HL-60 (cell line): ENCODE measurements around the gene RAPGEF2.

Source experiments
- DNase-seq, 2 experiments: peaks; one replicate each; pipeline ENCODE4 v3.0.0-alpha.2; 2010 to 2020; ENCODE audit warnings: low read depth in 1 of 2, low spot score in 1 of 2
- H3K27ac ChIP-seq: fragments of 250-450 bp; sonication (Bioruptor Pico); replicated peaks from 2 replicates; pipeline ENCODE4 v1.5.1; 2020; ENCODE audit warnings: mild to moderate bottlenecking, moderate library complexity
- H3K27me3 ChIP-seq: fragments of 250-450 bp; sonication (Bioruptor Pico); 2 replicates; pipeline ENCODE4 v1.5.1; 2021; ENCODE audit warnings: mild to moderate bottlenecking, moderate library complexity; ENCODE audit not compliant: insufficient read depth, poor library complexity, severe bottlenecking
- H3K4me3 ChIP-seq: replicated peaks from 2 replicates; pipeline ENCODE4 v1.5.1; 2011; ENCODE audit warnings: mild to moderate bottlenecking, control low read depth, low read length; ENCODE audit not compliant: insufficient read depth
- GABPA ChIP-seq: IDR thresholded peaks from 2 replicates; pipeline ENCODE4 v1.6.1; 2012; ENCODE audit warnings: low read depth
- POLR2AphosphoS5 ChIP-seq: IDR thresholded peaks from 2 replicates; pipeline ENCODE4 v1.6.1; 2012; ENCODE audit warnings: low read depth
- SPI1 ChIP-seq: IDR thresholded peaks from 2 replicates; pipeline ENCODE4 v1.6.1; 2012; ENCODE audit warnings: low read depth, mild to moderate bottlenecking, borderline replicate concordance
- TF ChIP-seq, protein P1 (sequence below): IDR thresholded peaks from one replicate; pipeline ENCODE4 v1.5.1; 2011; ENCODE audit warnings: low read length, control low read depth, inconsistent platforms; ENCODE audit not compliant: insufficient read depth
- TF ChIP-seq, protein P2 (sequence below): IDR thresholded peaks from 2 replicates; pipeline ENCODE4 v1.6.1; 2012; ENCODE audit warnings: low read depth; ENCODE audit not compliant: insufficient replicate concordance

Gene RAPGEF2

DNA sequence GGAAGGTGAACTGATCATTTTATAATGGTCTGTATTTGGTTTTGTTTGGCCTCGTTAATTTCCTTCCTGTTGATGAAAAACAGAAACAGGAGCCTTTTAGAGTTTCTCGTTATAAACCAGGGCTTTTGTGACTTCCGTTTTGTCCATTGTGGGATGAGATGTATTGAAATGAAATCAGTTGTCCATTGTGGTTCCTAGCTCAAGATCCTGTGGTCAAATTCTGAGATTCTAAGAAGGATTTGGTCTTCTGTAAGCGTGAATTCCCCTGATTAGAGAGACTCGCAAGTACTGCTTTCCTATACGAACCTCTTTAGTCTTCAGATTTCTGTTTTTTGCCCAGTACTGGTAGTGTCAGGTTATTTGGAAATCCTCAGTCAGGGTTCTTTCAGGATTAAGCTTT is 101.7 kb downstream of the RAPGEF2 start:
- Histone ChIP-seq H3K27me3 (no peaks in the 10 kb centered on the region), H3K27ac (no peak overlapping the region), H3K4me3 (no peak overlapping the region)
- DNase-seq = no peak
- TF ChIP-seq SPI1 = no peak
- no peak for TF ChIP-seq GABPA
- TF ChIP-seq, protein P1, sequence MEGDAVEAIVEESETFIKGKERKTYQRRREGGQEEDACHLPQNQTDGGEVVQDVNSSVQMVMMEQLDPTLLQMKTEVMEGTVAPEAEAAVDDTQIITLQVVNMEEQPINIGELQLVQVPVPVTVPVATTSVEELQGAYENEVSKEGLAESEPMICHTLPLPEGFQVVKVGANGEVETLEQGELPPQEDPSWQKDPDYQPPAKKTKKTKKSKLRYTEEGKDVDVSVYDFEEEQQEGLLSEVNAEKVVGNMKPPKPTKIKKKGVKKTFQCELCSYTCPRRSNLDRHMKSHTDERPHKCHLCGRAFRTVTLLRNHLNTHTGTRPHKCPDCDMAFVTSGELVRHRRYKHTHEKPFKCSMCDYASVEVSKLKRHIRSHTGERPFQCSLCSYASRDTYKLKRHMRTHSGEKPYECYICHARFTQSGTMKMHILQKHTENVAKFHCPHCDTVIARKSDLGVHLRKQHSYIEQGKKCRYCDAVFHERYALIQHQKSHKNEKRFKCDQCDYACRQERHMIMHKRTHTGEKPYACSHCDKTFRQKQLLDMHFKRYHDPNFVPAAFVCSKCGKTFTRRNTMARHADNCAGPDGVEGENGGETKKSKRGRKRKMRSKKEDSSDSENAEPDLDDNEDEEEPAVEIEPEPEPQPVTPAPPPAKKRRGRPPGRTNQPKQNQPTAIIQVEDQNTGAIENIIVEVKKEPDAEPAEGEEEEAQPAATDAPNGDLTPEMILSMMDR = no peak
- TF ChIP-seq, protein P2, sequence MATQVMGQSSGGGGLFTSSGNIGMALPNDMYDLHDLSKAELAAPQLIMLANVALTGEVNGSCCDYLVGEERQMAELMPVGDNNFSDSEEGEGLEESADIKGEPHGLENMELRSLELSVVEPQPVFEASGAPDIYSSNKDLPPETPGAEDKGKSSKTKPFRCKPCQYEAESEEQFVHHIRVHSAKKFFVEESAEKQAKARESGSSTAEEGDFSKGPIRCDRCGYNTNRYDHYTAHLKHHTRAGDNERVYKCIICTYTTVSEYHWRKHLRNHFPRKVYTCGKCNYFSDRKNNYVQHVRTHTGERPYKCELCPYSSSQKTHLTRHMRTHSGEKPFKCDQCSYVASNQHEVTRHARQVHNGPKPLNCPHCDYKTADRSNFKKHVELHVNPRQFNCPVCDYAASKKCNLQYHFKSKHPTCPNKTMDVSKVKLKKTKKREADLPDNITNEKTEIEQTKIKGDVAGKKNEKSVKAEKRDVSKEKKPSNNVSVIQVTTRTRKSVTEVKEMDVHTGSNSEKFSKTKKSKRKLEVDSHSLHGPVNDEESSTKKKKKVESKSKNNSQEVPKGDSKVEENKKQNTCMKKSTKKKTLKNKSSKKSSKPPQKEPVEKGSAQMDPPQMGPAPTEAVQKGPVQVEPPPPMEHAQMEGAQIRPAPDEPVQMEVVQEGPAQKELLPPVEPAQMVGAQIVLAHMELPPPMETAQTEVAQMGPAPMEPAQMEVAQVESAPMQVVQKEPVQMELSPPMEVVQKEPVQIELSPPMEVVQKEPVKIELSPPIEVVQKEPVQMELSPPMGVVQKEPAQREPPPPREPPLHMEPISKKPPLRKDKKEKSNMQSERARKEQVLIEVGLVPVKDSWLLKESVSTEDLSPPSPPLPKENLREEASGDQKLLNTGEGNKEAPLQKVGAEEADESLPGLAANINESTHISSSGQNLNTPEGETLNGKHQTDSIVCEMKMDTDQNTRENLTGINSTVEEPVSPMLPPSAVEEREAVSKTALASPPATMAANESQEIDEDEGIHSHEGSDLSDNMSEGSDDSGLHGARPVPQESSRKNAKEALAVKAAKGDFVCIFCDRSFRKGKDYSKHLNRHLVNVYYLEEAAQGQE = no peak
- TF ChIP-seq POLR2AphosphoS5 = no peak

DNA sequence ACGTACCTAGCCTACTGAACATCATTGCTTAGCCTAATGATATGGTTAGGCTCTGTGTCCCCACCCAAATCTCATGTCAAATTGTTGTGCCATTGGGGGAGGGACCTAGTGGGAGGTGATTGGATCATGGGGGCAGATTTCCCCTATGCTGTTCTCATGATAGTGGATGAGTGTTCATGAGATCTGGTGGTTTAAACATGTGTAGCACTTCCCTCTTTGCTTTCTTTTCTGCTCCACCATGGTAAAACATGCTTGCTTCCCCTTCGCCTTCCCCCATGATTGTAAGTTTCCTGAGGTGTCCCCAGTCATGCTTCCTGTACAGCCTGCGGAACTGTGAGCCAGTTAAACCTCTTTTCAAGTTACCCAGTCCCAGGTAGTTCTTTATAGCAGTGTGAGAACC is 102.6 kb downstream of the RAPGEF2 start:
- no peak for DNase-seq
- Histone ChIP-seq H3K27me3 (no peaks in the 10 kb centered on the region), H3K4me3 (no peak overlapping the region), H3K27ac (no peak overlapping the region)
- TF ChIP-seq GABPA (no peak), POLR2AphosphoS5 (no peak), SPI1 (peak; percentile 48; the same call in 1 of the 2 replicates)
- TF ChIP-seq, protein P1 = no peak
- TF ChIP-seq, protein P2 = no peak

DNA sequence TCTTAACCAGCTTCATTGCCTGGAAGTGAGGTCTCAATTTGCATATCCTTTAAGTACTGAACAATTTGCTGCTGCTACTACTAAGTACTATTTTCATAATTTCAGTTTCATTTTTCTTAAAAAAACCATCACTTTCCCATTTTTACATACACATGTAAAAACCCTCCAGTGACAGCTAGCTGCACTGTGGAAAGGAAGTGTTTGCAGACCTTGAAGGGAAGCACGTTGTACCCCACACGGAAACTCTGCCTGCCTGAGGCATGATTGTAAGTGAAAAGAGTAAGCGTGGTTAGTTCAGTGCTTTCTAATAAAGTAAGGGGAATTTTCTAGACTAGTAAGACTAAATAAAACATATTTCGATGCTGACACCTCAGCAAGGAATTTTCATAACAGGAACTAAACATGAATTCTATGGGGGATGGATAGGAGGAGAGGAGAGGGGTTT is 103.6 kb downstream of the RAPGEF2 start:
- no peak for DNase-seq
- Histone ChIP-seq H3K27ac (no peak overlapping the region), H3K27me3 (no peaks in the 10 kb centered on the region), H3K4me3 (no peak overlapping the region)
- TF ChIP-seq, protein P2 = no peak
- no peak for TF ChIP-seq POLR2AphosphoS5
- TF ChIP-seq, protein P1 = no peak
